Neuronal stem cell (in vitro differentiated cells): ENCODE data around the gene SPRED3.

Source experiments
- DNase-seq: peaks from one replicate; pipeline ENCODE4 v3.0.0-alpha.2; 2013; ENCODE audit warnings: low spot score
- H2AFZ ChIP-seq: one replicate; pipeline ENCODE4 v1.6.1; 2013; ENCODE audit warnings: mild to moderate bottlenecking, low read length, inconsistent platforms
- H2AK5ac ChIP-seq: 2 replicates; pipeline ENCODE4 v1.6.1; 2013; ENCODE audit warnings: low read depth, mild to moderate bottlenecking, inconsistent platforms, low read length, moderate library complexity, mixed read lengths
- H2BK120ac ChIP-seq: 2 replicates; pipeline ENCODE4 v1.6.1; 2013; ENCODE audit warnings: low read depth, mild to moderate bottlenecking, inconsistent platforms, low read length, moderate library complexity, mixed read lengths
- H2BK12ac ChIP-seq: one replicate; pipeline ENCODE4 v1.6.1; 2013; ENCODE audit warnings: low read length, inconsistent platforms
- H2BK15ac ChIP-seq: 2 replicates; pipeline ENCODE4 v1.6.1; 2013; ENCODE audit warnings: mild to moderate bottlenecking, low read length, inconsistent platforms, mixed read lengths
- H2BK5ac ChIP-seq: one replicate; pipeline ENCODE4 v1.6.1; 2013; ENCODE audit warnings: inconsistent platforms, mild to moderate bottlenecking, low read length, moderate library complexity
- H3K14ac ChIP-seq: one replicate; pipeline ENCODE4 v1.6.1; 2013; ENCODE audit warnings: low read length, inconsistent platforms
- H3K18ac ChIP-seq: 2 replicates; pipeline ENCODE4 v1.6.1; 2013; ENCODE audit warnings: low read length, inconsistent platforms
- H3K23ac ChIP-seq: 2 replicates; pipeline ENCODE4 v1.6.1; 2013; ENCODE audit warnings: low read depth, mild to moderate bottlenecking, mixed read lengths, low read length, inconsistent platforms; ENCODE audit not compliant: poor library complexity
- H3K27ac ChIP-seq: replicated peaks from 3 replicates; pipeline ENCODE4 v1.5.1; 2013; ENCODE audit warnings: low read length, inconsistent platforms
- H3K27me3 ChIP-seq, 3 experiments: 2 replicates each; pipeline ENCODE4 v1.6.1; 2013; ENCODE audit warnings: low read length in 3 of 3, mild to moderate bottlenecking in 2 of 3, inconsistent platforms in 1 of 3, low read depth in 1 of 3, mixed read lengths in 1 of 3, moderate library complexity in 1 of 3; ENCODE audit not compliant: control insufficient read depth in 3 of 3, insufficient read depth in 3 of 3
- H3K36me3 ChIP-seq, 2 donors: replicated peaks in 1 of 2; 2 replicates each; pipeline ENCODE4 v1.6.1; 2013; ENCODE audit warnings: low read length in 2 of 2; ENCODE audit not compliant: control insufficient read depth in 2 of 2, insufficient read depth in 2 of 2
- H3K4ac ChIP-seq: 2 replicates; pipeline ENCODE4 v1.6.1; 2013; ENCODE audit warnings: inconsistent platforms, mild to moderate bottlenecking, low read length, moderate library complexity
- H3K4me1 ChIP-seq, 2 donors: 1 replicate in 1 of 2; 2 replicates in 1 of 2; pipeline ENCODE4 v1.6.1; 2013; ENCODE audit warnings: low read length in 2 of 2, low read depth in 1 of 2; ENCODE audit not compliant: control insufficient read depth in 2 of 2, insufficient read depth in 1 of 2
- H3K4me2 ChIP-seq: one replicate; pipeline ENCODE4 v1.6.1; 2013; ENCODE audit warnings: mild to moderate bottlenecking, low read length, inconsistent platforms; ENCODE audit not compliant: insufficient read depth, poor library complexity, severe bottlenecking
- H3K4me3 ChIP-seq, 2 donors: 2 replicates each; pipeline ENCODE4 v1.5.1; 2013; ENCODE audit warnings: low read length in 2 of 2, mild to moderate bottlenecking in 2 of 2, inconsistent platforms in 1 of 2, moderate library complexity in 1 of 2
- H3K79me1 ChIP-seq: one replicate; pipeline ENCODE4 v1.6.1; 2013; ENCODE audit warnings: low read depth, mild to moderate bottlenecking, inconsistent platforms, low read length, moderate library complexity
- H3K9ac ChIP-seq: one replicate; pipeline ENCODE4 v1.6.1; 2013; ENCODE audit warnings: mild to moderate bottlenecking, low read depth, low read length, inconsistent platforms; ENCODE audit not compliant: poor library complexity
- H3K9me3 ChIP-seq, 2 donors: replicated peaks in 1 of 2; 2 replicates each; pipeline versions ENCODE3 to v1.6.1; 2013; ENCODE audit warnings: low read length in 2 of 2, mild to moderate bottlenecking in 2 of 2, inconsistent platforms in 1 of 2, low read depth in 1 of 2, mixed read lengths in 1 of 2, moderate library complexity in 1 of 2; ENCODE audit not compliant: control insufficient read depth in 2 of 2, insufficient read depth in 1 of 2
- H4K8ac ChIP-seq: one replicate; pipeline ENCODE4 v1.6.1; 2013; ENCODE audit warnings: low read depth, mild to moderate bottlenecking, inconsistent platforms, low read length, moderate library complexity
- H4K91ac ChIP-seq: one replicate; pipeline ENCODE4 v1.6.1; 2013; ENCODE audit warnings: low read length, low read depth, mild to moderate bottlenecking, inconsistent platforms; ENCODE audit not compliant: poor library complexity
- WGBS, 2 donors: extraction: QIAGEN DNeasy Blood & Tissue Kit; methylation state at CpG; one replicate each; pipeline ENCODE4 v1.1.7; 2013; ENCODE audit warnings: missing lambda C conversion rate in 2 of 2, mixed read lengths in 1 of 2; ENCODE audit not compliant: insufficient read length in 2 of 2, insufficient replicate concordance in 1 of 2; ENCODE audit errors: extremely low coverage in 2 of 2; 5-methylcytosine and 5-hydroxymethylcytosine counted together

The SPRED3 gene

GRCh38 chr19:38420935-38421334 lies 32.4 kb downstream of the SPRED3 start:
- Histone ChIP-seq H3K79me1 (no peaks in the 10 kb centered on the region), H3K36me3 (no peaks in the 10 kb centered on the region), H4K91ac (no peak overlapping the region), H4K8ac (no peak overlapping the region), H3K4me1 (peaks cover 0 to 8% of the 10 kb centered on the region in 2 donors), H2AK5ac (peak overlapping the region; percentile 84), H3K4me3 (peak overlapping the region in 1 of 2 donors; percentile 18), H3K4ac (no peak overlapping the region), H2BK5ac (peak overlapping the region; percentile 13), H2BK15ac (no peak overlapping the region), H2BK120ac (no peak overlapping the region), H3K4me2 (no peak overlapping the region), H3K23ac (peak overlapping the region; percentile 83), H3K9ac (peak overlapping the region; percentile 76), H3K9me3 (no peaks in the 10 kb centered on the region), H2AFZ (no peak overlapping the region), H3K27ac (no peak overlapping the region), H3K18ac (no peak overlapping the region), H3K14ac (peak overlapping the region; percentile 87), H2BK12ac (no peak overlapping the region), H3K27me3 (peaks cover 0 to 49% (median 7%) of the 10 kb centered on the region in 3 experiments)
- no peak for DNase-seq
- no CpG with 5 or more reads among the region's 9 CpGs for WGBS, 2 donors

- Histone ChIP-seq H3K36me3 (no peaks in the 10 kb centered on the region), H2BK120ac (no peak overlapping the region), H2BK5ac (peak overlapping the region; percentile 22), H2BK15ac (peak overlapping the region; percentile 78), H3K4me2 (no peak overlapping the region), H3K18ac (no peak overlapping the region), H4K91ac (no peak overlapping the region), H2AFZ (no peak overlapping the region), H3K9me3 (no peaks in the 10 kb centered on the region), H2BK12ac (no peak overlapping the region), H3K4ac (no peak overlapping the region), H4K8ac (no peak overlapping the region), H3K14ac (no peak overlapping the region), H3K4me1 (peaks cover 0 to 8% of the 10 kb centered on the region in 2 donors), H2AK5ac (no peak overlapping the region), H3K27ac (no peak overlapping the region), H3K79me1 (no peaks in the 10 kb centered on the region), H3K27me3 (peaks cover 0 to 45% (median 7%) of the 10 kb centered on the region in 3 experiments), H3K4me3 (no peak overlapping the region), H3K9ac (no peak overlapping the region), H3K23ac (no peak overlapping the region)
- no CpG with 5 or more reads among the region's 14 CpGs for whole genome bisulfite sequencing, 2 donors
- no peak for DNase-seq
Measured at GRCh38 chr19:38421856-38422255, 33.4 kb downstream of the SPRED3 start.

- H3K14ac ChIP-seq = no peak overlapping the region
- H2AFZ ChIP-seq = no peak overlapping the region
- no peak overlapping the region for H4K91ac ChIP-seq
- H3K18ac ChIP-seq = no peak overlapping the region
- no peak overlapping the region for H2BK120ac ChIP-seq
- no peaks in the 10 kb centered on the region for H3K79me1 ChIP-seq
- H2AK5ac ChIP-seq = no peak overlapping the region
- no peak overlapping the region for H3K4me3 ChIP-seq
- H3K36me3 ChIP-seq = no peaks in the 10 kb centered on the region
- H3K4ac ChIP-seq = no peak overlapping the region
- no peak overlapping the region for H2BK5ac ChIP-seq
- H3K23ac ChIP-seq = no peak overlapping the region
- H2BK15ac ChIP-seq = no peak overlapping the region
- H3K27me3 ChIP-seq = peaks cover 0 to 39% (median 5%) of the 10 kb centered on the region in 3 experiments
- H4K8ac ChIP-seq = no peak overlapping the region
- DNase-seq = no peak
- peaks cover 0 to 8% of the 10 kb centered on the region in 2 donors for H3K4me1 ChIP-seq
- H3K4me2 ChIP-seq = no peak overlapping the region
- WGBS, 2 donors = no CpG with 5 or more reads among the region's 7 CpGs
- H3K9ac ChIP-seq = no peak overlapping the region
- no peak overlapping the region for H3K27ac ChIP-seq
- H3K9me3 ChIP-seq = no peaks in the 10 kb centered on the region
- H2BK12ac ChIP-seq = no peak overlapping the region
Measured at GRCh38 chr19:38422438-38422837, 33.9 kb downstream of the SPRED3 start.

GRCh38 chr19:38424272-38424671 lies 35.8 kb downstream of the SPRED3 start:
- H3K4me2 ChIP-seq = no peak overlapping the region
- no CpG with 5 or more reads among the region's 5 CpGs for WGBS, 2 donors
- H3K79me1 ChIP-seq = no peaks in the 10 kb centered on the region

More at GRCh38 chr19:38424272-38424671, 35.8 kb downstream of the SPRED3 start:
- H4K91ac ChIP-seq = no peak overlapping the region
- H3K36me3 ChIP-seq = no peaks in the 10 kb centered on the region
- H3K9ac ChIP-seq = no peak overlapping the region
- no peak overlapping the region for H4K8ac ChIP-seq
- H3K27me3 ChIP-seq = peaks cover 0 to 22% (median 0%) of the 10 kb centered on the region in 3 experiments
- peaks cover 0 to 2% of the 10 kb centered on the region in 2 donors for H3K4me1 ChIP-seq
- no peak overlapping the region for H3K18ac ChIP-seq
- H2BK15ac ChIP-seq = no peak overlapping the region
- H2AFZ ChIP-seq = no peak overlapping the region
- no peaks in the 10 kb centered on the region for H3K9me3 ChIP-seq
- H3K4ac ChIP-seq = no peak overlapping the region
- H2BK5ac ChIP-seq = no peak overlapping the region
- no peak overlapping the region for H3K27ac ChIP-seq
- H2BK12ac ChIP-seq = no peak overlapping the region
- H2AK5ac ChIP-seq = no peak overlapping the region
- no peak overlapping the region for H3K4me3 ChIP-seq
- no peak overlapping the region for H3K23ac ChIP-seq
- H2BK120ac ChIP-seq = no peak overlapping the region
- no peak for DNase-seq
- H3K14ac ChIP-seq = no peak overlapping the region
